ENCODE data around the gene MDN1.
"Not testable (repeated sequence)": the region's sequence is repeated elsewhere in the genome, so short reads cannot be mapped to it uniquely, and the experiment has no call there.

Gene MDN1

DNA sequence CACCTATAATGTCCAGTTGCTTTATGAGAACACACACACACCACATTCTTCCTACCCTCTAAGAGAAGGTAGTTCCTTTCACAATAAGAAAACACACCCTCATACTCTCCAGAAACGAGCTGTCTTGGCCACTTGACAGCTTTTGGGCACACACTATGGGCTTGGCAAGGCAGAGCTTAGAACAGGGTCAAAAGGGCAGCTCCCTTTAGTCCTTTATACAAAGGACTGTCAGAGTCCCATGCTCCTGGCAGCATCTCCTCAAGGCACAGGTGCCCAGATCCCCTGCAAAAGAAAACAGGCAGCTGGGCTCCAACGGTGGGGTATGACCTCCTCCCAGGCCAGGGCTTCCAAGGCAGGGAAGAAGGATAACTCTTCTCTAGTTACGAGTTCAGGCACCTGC, 176.2 kb downstream of the MDN1 start:
- DNase-seq = no peak

DNA sequence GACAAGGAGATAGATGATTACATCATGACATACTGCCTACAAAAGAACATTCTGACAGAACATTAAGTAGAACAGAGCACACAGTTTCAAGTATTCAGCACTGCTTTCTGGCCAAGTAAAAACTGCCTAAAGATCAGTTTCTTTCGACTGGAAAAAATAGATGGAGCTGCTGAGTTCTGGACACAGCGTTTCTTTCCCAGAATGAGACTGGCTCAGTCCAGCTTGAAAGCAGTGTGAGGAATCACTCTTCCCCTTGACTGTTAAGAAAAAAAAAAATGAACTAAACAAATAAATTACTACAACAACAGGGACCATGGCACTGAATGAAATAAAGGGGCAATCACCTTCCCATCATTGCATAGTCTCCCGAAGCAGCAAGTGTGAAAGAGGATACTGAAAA, 176.6 kb downstream of the MDN1 start:
- DNase-seq = no peak

DNA sequence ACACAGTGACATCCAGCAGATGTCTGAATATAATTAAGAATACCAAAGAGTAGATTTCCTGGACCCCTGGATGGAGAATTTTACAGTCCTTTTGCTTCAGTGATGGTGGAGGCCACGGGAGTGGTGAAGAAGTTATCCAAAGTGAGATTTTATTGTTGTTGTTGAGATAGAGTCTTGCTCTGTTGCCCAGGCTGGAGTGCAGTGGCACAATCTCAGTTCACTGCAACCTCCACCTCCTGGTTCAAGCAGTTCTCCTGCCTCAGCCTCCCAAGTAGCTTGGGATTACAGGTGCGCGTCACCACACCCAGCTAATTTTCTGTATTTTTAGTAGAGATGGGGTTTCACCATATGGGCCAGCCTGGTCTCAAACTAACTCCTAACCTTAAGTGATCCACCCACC, 178.0 kb downstream of the MDN1 start:
- DNase-seq = not testable (repeated sequence)

DNA sequence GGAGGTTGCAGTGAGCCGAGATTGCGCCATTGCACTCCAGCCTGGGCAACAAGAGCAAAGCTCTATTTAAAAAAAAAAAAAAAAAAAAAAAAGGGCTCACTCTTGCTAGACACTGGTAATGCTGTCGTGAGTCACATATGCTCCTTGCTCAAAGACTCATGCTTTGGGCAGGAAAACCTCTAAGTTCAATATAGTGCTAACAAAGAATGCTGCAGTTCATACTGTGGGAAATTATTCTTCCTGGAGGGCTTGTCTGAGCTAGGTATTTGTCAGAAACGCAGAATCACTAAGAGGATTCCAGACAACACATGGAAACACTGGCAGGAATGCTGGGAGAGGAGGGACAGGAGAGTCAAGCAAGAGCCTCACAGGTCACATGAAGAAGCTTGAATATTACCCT, 178.8 kb downstream of the MDN1 start:
- DNase-seq = no peak

DNA sequence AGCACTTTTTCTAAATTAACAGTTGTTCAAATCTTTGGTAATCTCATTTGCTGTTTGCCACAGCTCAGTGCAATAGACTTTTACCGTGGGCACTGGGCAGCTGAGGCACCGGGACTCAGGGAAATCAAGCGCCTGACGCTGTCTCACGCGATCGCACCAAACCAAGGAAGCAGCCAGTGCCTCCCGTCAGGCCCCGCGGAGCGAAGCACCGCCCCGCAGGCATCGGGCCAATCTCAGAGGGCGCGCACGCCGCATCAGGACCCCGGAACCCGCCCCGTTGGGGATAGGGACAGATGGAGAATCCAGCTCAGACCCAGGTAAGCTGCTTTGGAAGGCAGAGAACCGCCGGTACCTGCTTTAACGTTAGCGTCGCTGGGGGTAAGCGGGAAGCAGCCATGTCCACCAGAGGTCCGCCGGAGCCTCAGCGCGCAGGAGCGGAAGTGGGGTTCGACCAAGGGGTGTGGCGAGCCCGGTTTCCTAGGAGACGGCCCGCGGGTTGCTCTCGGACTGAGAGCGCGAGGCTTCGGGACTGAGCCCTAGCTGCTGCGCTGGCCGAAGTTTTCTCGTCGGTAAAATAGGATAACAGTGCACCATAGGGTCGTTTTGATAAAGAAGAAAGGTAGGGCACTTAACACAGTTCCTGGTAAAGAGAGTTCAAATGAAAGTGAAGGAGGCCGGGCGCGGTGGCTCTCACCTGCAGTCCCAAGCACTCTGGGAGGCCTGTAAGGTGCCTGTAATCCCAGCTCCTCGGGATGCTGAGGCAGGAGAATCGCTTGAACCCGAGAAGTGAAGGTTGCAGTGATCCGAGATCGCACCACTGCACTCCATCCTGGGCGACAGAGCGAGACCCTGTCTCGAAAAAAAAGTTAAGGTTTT, 181.0 kb downstream of the MDN1 start, which contains the start of gene LYRM2:
TSS of gene LYRM2 (minus strand) at position 428 of the 876 bp plus-strand sequence. CDS start at position 397, 31 bp downstream.
- peak; percentile 56 for DNase-seq

DNA sequence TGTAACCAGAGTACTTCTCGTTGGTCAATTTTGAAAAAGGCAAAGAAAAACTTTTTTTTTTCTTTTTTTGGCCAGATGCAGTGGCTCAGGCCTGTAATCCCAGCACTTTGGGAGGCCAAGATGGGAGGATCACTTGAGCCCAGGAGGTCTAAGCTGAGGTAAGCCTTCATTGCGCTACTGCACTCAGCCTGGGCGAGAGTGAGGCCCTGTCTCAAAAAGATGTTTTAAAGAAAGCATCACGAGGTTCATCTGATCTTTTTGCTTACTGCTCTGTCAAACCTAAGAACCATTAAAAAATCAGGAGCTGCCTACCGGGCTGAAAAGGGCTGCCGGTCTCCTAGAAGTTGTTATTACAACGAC, 181.7 kb downstream of the MDN1 start:
- DNase-seq = no peak

DNA sequence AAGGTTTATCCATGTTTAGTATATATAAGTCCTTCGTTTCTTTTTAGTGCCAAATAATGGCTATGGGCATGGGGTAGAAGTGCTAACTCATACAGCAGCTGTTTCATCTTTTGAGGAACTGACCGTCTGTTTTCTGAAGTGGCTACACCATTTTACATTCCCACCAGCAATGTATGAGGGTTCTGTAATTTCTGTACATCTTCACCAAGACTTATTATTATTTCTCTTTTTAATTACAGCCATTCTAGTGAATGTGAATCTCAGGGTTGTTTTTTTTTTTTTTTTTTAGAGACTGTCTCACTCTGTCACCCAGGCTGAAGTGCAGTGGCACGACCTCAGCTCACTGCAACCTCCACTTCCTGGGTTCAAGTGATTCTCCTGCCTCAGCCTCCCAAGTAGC, 183.2 kb downstream of the MDN1 start:
- DNase-seq = not testable (repeated sequence)

DNA sequence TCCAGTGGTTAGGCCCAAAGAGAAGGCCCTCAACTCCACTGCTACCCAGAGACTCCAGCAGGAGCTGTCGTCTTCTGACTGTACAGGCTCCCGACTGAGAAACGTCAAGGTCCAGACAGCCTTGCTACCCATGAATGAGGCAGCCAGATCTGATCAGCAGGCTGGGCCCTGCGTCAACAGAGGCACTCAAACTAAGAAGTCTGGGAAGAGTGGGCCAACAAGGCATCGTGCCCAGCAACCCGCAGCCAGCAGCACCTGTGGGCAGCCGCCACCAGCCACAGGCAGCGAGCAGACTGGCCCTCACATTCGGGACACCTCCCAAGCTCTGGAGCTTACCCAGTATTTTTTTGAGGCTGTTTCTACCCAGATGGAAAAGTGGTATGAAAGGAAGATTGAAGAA, 189.1 kb downstream of the MDN1 start:
- no peak for DNase-seq

DNA sequence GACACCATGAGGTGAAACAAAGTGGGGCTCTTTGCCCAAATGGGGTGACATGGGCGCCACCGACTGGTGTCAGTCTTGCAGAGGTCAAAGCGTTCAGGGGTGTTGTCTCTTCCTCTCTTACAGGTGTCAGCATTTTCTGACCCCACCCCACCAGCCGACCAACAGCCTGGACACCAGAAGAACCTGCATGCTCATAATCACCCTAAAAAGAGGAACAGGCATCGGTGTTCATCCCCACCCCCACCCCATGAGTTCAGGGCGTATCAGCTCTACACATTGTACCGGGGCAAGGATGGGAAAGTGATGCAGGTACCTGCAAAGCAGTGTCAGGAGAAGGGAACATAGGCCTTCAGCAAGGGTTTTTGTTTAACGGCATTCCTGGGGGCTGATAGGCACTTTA, 195.8 kb downstream of the MDN1 start:
- no peak for DNase-seq

DNA sequence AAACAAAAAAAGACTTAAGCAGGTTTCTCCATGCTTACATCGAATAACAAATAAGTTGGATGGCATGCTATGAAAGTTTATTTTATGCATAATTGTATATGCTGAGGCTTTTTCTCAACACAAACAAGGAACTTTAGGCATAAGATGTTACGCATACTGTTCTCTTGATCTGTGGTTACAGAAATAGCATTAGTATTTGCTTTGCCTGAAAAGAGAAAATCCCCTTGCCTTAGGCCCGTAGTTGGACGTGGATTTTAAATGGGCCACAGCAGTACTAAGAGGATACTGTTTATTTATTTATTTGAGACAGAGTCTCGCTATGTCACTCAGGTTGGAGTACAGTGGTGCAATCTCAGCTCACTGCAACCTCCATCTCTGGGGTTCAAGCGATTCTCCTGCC, 200.0 kb downstream of the MDN1 start:
- no peak for DNase-seq

DNA sequence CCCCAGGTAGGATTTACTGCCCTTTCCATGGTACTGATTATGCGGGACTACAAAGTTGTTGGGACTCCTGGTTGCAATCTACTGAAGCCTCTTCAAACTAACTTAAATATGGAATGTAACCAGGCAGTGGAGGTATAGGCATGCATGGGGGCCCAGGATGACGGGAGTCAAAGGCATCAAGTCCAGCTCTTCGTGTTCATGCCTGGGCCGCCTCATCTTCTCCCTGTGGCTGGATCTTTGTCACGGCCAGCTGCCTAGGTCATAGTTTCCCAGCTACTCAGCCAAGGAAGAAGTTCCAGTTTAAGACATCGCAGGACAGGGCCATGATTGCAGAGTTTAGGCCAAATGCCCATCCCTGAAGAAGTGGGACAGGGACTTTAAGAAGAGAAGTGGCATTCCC, 201.6 kb downstream of the MDN1 start:
- no peak for DNase-seq

DNA sequence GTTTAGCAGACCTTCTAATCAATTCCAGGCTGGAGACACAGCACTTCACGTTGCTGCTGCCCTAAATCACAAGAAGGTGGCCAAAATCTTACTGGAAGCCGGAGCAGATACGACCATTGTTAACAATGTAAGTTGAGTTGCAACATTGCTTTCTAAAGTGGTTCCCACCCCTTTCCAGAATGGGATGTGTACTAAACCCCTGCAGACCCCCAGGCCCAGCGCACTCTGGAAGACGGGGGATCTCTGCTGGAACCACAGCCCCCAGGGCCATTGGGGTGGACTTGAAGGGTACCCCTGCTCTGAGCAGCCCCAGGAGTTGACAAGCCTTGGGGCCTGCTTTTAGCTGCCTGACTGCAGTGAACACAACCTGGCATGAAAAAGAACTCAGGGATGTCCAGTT, 203.1 kb downstream of the MDN1 start:
- no peak for DNase-seq

DNA sequence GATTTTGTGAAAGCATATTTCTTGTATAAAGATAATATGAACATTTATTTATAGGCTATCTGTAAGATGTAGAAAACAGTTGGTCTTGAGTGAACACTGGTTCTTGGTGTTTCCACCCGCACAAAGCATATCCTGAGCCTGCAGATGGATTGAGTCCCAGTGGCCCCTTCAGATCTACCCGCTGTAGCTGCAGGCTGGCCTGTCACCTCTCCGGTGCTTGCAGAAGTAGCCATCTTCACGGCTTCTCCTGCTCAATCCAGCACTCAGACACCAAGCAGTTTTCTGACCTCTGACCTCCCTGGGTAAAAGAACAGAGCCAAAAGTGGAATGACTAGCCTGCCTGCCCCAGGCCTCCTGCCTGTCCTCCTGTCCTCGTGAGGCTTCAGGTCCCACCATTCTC, 203.7 kb downstream of the MDN1 start:
- DNase-seq = no peak

DNA sequence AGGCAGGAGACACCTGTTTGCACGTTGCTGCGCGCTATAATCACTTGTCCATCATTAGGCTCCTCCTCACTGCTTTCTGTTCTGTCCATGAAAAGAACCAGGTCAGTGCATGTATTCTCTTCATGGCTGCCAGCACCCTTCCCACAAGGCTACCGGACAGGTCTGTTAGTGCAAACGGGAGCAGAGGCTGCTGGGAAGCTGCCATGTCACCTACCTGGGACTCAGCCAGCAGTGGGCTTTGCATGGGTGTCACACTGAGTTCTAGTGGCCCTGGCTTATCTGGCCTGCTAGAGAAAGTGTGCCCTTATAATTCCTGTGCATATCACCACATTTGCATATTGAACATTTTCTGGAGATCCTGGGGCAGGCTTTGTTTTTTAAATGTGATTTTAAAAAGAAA, 205.8 kb downstream of the MDN1 start:
- DNase-seq = no peak

DNA sequence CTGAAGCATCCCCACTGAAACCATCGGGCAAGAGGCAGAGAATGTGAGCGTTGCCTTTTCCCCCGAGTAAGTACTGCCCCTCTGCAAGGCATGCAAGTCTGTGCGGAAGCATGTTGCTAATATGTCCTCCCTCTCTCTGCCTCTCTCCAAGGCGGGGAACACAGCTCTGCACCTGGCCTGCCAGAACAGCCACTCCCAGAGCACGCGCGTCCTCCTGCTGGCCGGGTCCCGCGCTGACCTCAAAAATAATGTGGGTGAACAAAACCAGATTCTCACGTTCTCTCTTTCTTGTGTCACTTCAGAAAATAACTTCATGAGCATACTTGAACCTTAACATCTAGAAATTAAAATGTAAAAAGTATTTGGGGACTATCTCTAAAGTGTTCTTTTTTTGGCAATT, 207.5 kb downstream of the MDN1 start:
- no peak for DNase-seq

DNA sequence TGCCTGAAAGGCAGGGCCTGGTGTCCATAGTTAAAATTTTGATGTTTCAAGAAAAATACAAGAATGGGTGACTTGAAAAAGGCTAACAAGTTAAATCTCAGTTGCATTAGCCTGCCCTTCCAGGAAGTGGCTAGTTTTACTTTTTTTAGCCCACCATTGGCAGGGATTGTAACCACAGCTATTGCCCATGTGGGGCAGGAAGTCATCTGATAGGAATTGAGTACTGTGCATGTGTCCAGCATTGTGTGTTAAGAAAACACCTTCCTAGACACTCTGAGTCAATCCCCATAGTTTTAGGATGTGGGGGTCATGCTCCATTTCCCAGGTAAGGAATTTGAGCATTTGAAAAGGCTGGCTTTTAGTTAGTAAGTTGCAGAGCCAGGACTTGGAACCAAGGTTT, 207.9 kb downstream of the MDN1 start:
- DNase-seq = no peak

DNA sequence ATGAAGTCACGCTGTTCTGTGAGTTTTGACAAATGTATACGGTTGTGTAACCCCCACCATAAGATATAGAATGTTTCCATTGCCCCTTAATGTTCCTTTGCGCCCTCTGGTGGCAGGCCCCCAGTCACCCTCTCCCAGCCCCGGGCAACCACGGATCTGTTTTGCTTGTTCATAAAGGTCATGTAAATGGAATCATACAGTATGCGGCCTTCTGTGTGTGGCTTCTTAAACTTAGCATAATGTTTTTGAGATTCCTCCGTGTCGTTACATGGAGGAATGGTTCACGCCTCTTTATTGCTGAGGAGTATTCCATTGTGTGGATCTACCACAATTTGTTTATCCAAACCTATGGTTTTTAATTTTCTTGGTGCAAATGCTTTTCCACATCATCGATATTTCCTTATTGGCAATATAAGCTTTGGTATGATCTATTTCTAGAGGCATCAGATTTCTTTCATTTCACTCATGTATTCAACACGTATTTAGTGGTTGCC, 209.4 kb downstream of the MDN1 start:
- no peak for DNase-seq

DNA sequence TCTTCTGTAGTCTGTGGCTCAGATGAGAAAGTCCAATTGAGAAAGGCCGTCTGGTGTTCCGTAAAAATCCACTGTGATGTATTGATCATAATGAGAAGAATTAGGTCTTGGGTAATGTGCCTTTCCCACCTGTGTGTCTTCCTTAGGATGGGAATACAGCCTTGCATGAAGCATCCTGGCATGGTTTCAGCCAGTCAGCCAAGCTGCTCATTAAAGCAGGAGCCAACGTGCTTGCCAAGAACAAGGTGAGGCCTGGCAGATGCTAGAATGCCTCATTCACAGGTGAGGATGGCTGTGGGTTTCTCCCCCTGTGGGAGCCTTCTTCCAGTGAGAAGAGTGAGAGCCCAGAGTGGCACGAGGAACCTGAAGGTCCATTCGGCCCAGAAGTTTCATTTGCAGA, 213.7 kb downstream of the MDN1 start:
- DNase-seq = no peak

DNA sequence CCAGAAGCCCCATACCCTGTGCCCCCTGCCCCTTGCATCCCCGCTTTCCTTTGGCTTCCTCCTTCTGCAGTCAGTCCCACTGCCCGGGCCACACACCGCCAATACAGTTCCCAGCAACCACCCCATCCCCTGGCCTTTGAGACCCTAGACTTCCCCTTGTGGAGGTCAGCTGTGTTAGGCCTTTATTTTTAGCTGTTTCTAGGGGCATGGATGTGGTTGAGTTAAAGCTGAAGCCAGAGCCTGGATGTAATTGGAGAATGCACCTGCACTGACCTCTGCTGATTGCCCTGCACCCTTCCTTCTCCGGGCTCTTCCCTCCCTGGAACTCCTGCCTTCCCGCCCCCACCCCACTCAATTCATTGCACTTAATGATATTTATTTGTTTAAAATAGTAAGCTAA, 214.9 kb downstream of the MDN1 start:
- no peak for DNase-seq

DNA sequence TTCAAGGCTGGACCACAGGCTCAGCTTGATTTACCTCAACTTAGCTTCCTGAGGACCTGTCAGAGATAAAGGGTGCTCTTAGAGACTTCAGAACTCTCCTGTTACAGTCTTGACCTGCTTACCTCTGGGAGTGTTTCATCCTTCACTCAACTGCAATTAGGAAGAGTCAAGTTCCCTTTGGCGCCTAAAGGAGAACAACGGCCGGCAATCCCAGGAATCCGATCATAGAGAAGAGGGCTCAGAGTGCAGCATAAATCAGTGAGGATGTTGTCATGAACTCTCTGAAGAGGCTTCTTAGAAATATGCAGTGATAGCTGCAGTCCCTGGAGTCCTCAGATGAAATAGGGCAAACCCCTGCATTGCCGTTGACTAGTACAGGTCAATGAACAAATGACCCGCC, 217.4 kb downstream of the MDN1 start:
- DNase-seq = no peak

DNA sequence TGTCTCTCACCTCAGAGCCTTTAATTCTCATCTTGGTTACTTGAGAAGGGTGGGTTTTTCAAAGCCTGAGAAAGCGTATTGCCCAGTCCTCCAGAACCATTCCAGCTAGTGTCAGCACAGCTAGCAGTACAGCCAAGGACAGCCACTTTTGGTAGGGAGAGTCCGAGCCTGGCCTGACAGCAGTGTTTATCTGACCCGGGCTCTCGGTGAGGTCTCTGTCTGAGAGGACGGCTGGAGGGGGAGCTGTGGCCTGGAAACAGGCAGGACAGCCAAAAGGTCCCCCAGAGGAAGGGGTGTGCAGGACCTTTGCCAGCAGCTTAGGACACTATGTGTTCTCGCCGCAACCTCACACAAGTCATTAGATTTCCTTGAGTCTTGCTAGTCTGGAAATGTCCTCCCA, 219.9 kb downstream of the MDN1 start:
- DNase-seq = no peak

DNA sequence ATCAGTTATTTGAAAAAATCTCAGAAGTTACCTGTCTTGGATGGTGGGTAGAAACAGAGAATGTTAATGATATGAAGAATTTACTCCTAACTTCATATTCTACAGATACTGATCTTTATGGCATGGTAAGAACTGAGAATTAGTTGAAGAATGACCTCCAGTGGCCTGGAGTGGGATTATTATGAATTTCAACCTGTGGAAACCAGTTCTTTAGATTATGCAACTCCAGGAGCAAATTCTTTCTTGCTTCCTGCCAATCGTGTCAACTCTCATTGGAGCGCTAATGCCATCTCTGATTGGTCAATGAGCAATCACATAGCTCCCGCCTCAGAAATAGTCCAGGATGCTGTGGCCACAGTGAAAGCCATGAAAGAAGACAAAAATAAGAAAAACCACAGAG, 221.6 kb downstream of the MDN1 start:
- DNase-seq = peak; percentile 13

DNA sequence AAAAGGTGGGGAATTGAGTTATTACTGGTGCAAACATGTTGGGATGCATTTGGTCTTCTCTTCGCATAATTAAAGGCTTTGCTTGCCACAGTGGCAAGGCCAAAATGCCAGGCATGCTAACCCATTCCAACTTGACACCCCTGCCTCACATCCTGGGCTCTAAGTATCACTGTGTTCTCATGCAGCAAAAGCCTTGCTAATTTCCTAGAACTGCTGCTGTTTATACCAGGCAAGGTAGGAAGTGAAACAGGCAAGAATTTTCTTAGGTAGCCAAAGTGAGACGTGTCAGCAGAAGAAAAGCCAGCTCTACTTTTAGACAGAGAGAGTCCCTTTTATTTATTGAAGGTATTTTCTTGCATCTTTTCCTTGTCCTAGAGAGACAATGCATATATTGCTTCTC, 222.2 kb downstream of the MDN1 start:
- no peak for DNase-seq

DNA sequence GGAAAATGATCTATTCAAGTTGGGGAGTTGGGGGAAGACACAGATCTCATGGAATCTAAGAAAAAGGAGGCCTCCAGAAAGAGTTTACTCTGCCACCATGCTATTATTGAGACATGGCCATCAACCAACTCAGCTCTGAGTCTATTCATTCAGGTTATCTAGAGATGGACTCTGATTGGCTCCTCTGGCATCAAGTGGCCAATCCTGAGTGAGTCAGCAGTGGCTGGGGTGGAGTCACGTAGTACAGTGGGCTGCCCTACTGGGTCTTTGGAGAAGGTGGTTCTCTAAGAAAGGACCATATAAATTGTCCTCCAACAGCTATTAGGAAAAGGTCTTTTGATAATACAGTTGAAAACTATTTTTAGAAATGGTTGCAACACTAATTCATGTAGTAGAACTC, 223.1 kb downstream of the MDN1 start:
- DNase-seq = no peak

DNA sequence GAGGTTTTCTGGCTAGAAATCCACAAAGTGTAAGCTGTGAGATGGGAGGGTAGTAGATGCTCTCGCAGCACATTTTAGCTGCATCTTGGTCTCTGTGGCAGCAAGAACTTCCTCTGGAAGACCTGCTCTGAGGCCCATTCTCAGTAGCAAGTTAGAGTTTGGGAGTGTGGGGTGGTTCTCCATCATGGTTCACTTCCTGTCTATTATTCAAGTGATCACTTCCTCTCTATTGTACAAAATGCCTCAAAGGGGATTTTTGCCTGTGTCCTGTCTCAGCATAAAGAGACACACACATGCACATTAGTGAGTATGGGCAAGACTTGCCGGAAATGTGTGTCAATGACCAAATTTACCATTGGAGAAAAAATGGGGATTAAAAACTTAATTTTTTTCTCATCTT, 223.5 kb downstream of the MDN1 start:
- DNase-seq = no peak
